Activated effector memory CD4-positive, alpha-beta T cell treated with anti-CD3 and anti-CD28 coated beads, Interleukin-2, amount 50 U/mL, for 16 hours (primary cell): Measurements from ENCODE around the gene ATP6V0E1.

Experiments
- DNase-seq: peaks from one replicate; pipeline ENCODE4 v3.0.0-alpha.2; 2020

The ATP6V0E1 gene

GRCh38 chr5:172983542-172984243 lies at the start of gene ATP6V0E1:
Gene ATP6V0E1, plus strand, starts transcription at chr5:172983771. Its CDS starts 90 bp downstream, at chr5:172983861.
- DNase-seq = peak; percentile 98

DNA sequence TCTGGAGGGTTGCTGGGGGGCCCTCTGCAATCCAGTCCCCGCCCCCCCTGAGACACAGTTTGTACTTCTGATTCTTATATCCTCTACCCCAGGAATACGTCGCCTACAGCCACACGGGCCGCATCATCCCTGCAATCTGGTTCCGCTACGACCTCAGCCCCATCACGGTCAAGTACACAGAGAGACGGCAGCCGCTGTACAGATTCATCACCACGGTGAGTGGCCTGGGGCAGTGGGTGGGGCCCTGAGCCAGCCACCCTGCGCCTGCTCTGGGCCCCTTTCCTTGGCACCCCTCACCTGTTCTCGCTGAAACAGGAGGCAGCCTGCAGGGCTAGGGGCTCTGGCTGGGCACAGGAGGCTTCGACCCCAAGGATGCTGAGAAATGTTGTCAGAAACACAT lies 48.5 kb upstream of the ATP6V0E1 start:
- DNase-seq = no peak

GRCh38 chr5:172936401-172936800 lies 47.2 kb upstream of the ATP6V0E1 start:
- no peak for DNase-seq

GRCh38 chr5:172939071-172939470 lies 44.5 kb upstream of the ATP6V0E1 start:
- DNase-seq = no peak

DNA sequence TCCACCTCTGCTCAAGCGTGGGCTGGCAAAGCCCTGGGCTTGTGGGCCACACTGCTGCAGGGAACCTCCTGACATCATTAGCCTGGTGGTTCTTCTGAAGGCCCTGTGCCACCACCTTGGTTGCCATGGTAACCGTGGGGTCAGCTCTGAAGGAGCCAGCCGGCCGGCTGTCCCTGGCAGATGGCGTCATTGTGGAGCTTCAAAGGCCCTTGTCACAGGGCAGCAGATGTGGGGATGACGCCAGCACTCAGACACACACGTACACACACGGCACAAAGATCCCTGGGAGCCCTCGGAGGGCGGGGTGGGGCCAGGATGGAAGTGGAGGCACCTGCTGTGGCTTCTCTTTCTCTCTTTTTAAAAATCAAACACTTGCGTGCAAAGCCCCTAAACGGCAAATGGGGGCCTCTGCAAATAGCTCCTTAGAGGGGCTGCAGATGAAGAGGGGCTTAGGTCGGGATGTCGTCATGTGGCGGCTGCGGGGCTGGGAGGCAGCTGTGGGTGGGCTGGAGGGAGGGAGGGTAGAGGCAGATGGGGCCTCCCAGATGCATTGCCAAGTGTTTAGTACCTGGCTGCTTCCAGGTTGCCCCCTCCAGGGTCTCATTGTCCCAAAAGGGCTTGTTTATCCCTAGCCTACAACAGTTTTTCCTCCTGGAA lies 43.8 kb upstream of the ATP6V0E1 start:
- no peak for DNase-seq

- no peak for DNase-seq
These were observed 43.1 kb upstream of the ATP6V0E1 start for GRCh38 chr5:172940268-172941066.

GRCh38 chr5:172941067-172941516 lies 42.5 kb upstream of the ATP6V0E1 start:
- DNase-seq = no peak

DNA sequence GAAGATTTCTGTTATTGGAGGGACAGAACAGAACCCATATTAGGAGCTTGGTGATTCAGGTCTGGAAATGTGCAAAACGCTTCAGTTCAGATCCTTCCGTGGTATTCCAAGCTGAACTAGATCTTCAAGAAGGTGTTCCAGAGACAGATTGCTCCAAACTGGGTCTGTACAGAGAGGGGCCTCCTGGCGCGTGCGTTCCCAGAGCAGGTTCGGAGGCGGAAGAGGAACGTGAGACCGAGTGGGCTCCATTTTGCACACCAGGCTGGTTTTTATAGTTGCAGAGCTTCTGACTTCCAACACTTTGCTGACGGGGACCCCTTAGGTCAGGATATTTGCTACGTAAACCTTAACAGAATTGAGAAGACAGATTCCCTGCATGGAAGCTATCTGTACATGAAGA lies 41.0 kb upstream of the ATP6V0E1 start:
- DNase-seq = no peak

GRCh38 chr5:172943283-172943841 lies 40.2 kb upstream of the ATP6V0E1 start:
- no peak for DNase-seq

DNA sequence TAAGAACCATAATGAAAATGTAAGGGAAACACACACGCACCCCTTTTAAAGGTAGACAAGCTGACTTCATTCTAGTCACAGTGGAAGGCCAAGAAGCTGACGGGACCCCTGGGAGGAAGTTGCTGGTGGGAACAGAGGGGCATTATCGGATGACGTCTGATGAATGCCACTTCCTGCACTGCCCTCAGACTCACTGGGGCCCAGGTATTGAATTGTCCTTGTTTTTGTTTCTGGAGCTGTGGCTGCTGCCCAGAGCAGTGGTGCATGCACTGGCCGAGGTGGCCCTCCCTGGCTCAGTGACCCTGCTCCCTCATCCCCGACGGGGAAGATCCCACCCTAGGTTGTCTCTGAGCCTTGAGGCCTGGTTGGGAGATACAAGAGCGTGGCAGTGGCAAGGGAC lies 39.7 kb upstream of the ATP6V0E1 start:
- no peak for DNase-seq

DNA sequence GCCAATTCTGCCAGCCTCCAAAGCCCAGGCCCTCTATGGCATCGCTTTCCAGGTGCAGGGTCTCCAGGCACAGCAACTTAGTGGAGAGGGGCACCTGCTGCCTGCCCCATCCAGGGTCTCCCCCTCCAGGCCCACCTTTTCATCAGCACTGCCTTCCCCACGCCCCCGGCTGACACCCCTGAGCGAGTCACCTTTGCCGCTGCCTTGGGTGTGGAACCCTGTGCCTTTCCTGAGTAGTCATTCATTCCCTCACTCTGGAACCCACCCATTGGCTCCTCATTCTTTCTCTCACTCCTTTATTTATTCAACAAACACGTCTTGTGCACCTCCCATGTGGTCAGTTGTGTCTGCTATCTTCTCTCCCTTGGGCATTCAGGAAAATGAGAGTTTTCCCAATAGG lies 38.8 kb upstream of the ATP6V0E1 start:
- no peak for DNase-seq

DNA sequence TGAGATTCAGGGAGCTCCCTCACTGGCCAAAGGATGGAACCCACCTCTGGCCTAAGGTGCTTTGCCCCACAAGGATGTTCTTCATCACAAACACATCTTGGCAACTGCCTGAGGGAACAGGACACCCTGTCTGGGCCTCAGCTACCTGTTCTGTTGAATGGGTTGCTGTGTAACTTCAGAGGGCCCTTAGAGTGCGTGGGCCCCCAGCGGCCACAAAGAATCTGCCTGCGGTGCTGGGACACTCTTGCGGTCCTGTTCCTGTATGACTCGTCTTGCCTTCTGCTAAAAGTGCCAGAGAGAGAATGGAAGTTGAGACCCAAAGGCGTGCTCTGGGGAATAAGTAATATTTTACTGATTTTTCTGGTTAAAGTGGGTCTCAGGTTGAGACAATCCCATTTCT lies 38.4 kb upstream of the ATP6V0E1 start:
- DNase-seq = no peak

DNA sequence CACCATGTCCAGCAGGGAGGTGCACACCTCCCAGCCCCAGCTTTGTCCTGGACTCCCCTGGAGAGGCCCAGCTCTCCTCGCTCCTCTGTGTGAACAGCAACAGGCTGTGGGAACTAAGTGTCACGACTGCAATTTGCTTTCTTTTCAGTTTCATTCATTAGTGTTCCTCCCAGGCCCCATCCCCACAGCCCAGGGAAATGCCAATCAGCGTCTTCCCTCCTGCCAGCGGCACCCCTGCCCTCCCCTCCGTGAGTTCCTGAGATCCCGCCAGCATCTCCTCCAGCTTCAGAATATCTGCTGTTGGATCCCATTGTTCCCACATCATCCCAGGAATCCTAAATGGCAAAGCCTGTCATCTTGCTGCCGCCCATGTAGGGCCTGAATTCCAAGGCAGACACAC lies 37.4 kb upstream of the ATP6V0E1 start:
- DNase-seq = no peak

DNA sequence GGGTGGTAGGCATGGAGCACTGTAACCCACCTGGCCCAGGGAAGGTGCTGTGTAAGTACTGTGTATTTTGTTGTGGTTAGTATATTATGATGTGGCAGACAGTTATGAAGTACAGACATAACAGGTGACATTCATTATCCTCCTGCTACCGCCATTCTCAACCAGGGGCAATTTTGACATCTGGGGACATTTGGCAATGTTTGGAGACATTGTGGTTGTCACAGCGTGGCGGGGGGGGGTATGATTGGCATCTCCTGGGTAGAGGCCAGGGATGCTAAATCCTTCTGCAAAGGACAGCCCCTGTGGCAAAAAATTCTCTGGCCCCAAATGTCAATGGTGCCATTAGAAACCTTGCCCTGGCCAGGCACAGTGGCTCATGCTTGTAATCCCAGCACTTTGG lies 34.1 kb upstream of the ATP6V0E1 start:
- DNase-seq = no peak

- no peak for DNase-seq
These were observed 33.2 kb upstream of the ATP6V0E1 start for GRCh38 chr5:172950176-172950965.

DNA sequence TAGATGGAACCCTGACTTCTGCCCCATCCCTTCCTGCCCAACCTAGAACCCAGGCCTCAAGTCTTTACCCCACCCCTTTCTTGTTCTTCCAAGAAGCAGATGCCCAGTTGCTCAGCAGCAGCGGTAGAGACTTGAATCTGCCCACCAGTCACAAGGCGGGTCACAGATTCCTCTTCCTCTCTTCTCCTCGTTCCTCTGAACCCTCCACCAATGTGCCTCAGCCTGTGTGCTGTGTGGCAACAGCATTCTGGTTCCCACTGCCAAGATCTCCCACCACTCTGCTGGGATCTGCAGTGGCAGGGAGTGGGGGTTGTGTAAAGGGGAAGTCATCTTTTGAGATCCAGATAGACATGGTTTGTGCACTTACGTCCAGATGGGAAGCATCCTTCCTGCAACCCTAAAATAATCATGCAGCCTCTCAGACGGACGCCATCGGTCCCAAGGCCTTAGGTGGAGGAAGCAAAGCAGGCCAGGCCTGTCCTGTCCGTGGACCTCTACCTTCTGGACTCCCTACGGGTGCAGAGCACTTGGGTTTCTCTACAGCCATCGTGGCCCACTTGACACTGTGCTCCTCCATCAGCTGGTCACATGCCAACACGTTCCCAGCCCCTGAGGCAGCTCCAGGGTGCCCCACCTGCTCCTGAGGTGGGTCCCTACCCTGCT lies 32.1 kb upstream of the ATP6V0E1 start:
- DNase-seq = no peak

GRCh38 chr5:172952034-172952511 lies 31.5 kb upstream of the ATP6V0E1 start:
- DNase-seq = no peak

DNA sequence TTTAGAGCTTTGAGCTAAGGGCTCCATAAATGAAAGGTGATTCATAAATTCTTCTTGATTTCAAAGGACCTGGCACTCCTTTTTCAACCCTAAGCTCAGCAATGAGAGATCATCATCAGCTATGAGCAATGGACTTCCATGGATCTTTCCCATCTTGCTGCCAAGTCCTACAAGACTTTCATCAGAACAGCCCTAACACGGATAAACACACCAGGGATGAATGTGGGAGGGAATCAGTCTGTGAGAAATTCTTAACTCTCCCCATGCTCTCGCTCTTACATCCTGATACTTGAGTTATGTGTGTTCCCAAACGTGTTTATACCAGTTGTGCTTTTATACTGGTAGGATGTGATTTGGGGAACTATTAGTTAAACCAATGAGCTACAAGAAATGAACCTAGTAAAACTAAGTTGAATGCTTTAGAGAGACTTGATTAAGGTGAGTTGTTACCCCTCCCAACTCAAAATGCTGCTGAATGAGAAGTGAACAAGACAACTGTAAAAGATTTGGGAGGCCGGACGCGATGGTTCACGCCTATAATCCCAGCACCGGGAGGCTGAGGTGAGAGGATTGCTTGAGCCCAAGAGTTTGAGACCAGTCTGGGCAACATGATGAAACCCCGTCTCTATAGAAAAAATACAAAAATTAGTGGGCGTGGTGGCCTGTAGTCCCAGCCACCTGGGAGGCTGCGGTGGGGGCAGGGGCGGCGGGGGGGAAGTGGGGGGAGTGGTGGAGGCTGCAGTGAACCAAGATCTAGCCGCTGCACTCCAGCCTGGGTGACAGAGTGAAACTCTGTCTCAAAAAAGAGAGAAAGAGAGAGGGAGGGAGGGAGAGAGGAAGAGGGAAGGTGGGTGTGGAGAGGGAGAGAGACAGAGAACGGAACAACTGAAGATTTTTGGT lies 29.5 kb upstream of the ATP6V0E1 start:
- no peak for DNase-seq

GRCh38 chr5:172954751-172955159 lies 28.8 kb upstream of the ATP6V0E1 start:
- no peak for DNase-seq

- no peak for DNase-seq
These were observed 27.3 kb upstream of the ATP6V0E1 start for GRCh38 chr5:172956228-172956627.

DNA sequence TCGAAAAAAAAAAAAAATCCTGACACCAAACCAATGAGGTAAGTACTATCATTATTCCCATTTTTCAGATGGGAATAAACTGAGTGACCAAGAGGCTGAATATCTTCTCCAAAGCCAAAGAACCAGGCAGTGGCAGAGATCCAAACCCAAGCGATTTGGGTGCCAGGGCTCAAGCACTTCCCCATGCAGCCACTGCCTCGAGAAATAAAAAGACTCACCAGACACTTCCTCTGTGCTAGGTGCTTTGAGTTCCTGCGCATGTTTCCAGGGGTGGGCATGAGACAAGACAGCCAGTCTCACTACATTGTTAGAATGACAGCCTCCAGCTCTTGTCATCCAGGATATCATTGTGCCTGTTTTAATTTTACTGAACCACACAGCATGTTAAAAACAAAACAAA lies 26.6 kb upstream of the ATP6V0E1 start:
- no peak for DNase-seq
